H9 (cell line): ENCODE data around the gene C13orf42. TPM values are rescaled to one million over a fixed set of nuclear protein-coding genes. Genes with fewer than 3 reads are reported as not detected.

ENCODE experiments used
- DNase-seq: peaks from one replicate; pipeline ENCODE4 v3.0.0-alpha.2; 2017
- H2AFZ ChIP-seq: one replicate; pipeline ENCODE4 v1.6.1; 2013; ENCODE audit warnings: mild to moderate bottlenecking, low read length, control low read depth, moderate library complexity
- H2AK5ac ChIP-seq: 2 replicates; pipeline ENCODE4 v1.6.1; 2013; ENCODE audit warnings: low read length, control low read depth, mixed read lengths; ENCODE audit not compliant: insufficient read length
- H2BK120ac ChIP-seq: one replicate; pipeline ENCODE4 v1.6.1; 2013; ENCODE audit warnings: low read depth, mild to moderate bottlenecking, low read length, control low read depth, inconsistent platforms; ENCODE audit not compliant: poor library complexity, severe bottlenecking
- H2BK12ac ChIP-seq: 2 replicates; pipeline ENCODE4 v1.6.1; 2013; ENCODE audit warnings: low read length, control low read depth, mixed read lengths, low read depth; ENCODE audit not compliant: insufficient read length
- H2BK15ac ChIP-seq: 2 replicates; pipeline ENCODE4 v1.6.1; 2013; ENCODE audit warnings: low read depth, low read length, control low read depth
- H2BK20ac ChIP-seq: one replicate; pipeline ENCODE4 v1.6.1; 2013; ENCODE audit warnings: low read depth, mild to moderate bottlenecking, low read length, control low read depth, inconsistent platforms; ENCODE audit not compliant: poor library complexity, severe bottlenecking
- H2BK5ac ChIP-seq: 2 replicates; pipeline ENCODE4 v1.6.1; 2013; ENCODE audit warnings: low read length, control low read depth, mixed read lengths; ENCODE audit not compliant: insufficient read length
- H3K14ac ChIP-seq: 2 replicates; pipeline ENCODE4 v1.6.1; 2013; ENCODE audit warnings: low read length, control low read depth; ENCODE audit not compliant: insufficient read depth
- H3K18ac ChIP-seq: 2 replicates; pipeline ENCODE4 v1.6.1; 2013; ENCODE audit warnings: low read depth, mild to moderate bottlenecking, mixed read lengths, low read length, control low read depth; ENCODE audit not compliant: insufficient read length
- H3K23ac ChIP-seq: 2 replicates; pipeline ENCODE4 v1.6.1; 2013; ENCODE audit warnings: low read length, control low read depth, mixed read lengths, low read depth; ENCODE audit not compliant: insufficient read length
- H3K23me2 ChIP-seq: 2 replicates; pipeline ENCODE4 v1.6.1; 2013; ENCODE audit warnings: low read depth, mild to moderate bottlenecking, mixed read lengths, low read length, control low read depth; ENCODE audit not compliant: insufficient read length, poor library complexity, severe bottlenecking
- H3K27ac ChIP-seq: 2 replicates; pipeline ENCODE4 v1.5.1; 2013; ENCODE audit warnings: low read length, control low read depth, mixed read lengths, low read depth; ENCODE audit not compliant: insufficient read length
- H3K27me3 ChIP-seq: 2 replicates; pipeline ENCODE4 v1.6.1; 2013; ENCODE audit warnings: low read length, control low read depth, inconsistent platforms; ENCODE audit not compliant: insufficient read depth
- H3K4ac ChIP-seq: 2 replicates; pipeline ENCODE4 v1.6.1; 2013; ENCODE audit warnings: low read depth, mild to moderate bottlenecking, control low read depth, inconsistent platforms, low read length, moderate library complexity
- H3K4me1 ChIP-seq: 2 replicates; pipeline ENCODE4 v1.6.1; 2013; ENCODE audit warnings: low read length, control low read depth, inconsistent platforms; ENCODE audit not compliant: insufficient read depth
- H3K4me2 ChIP-seq: 2 replicates; pipeline ENCODE4 v1.6.1; 2013; ENCODE audit warnings: low read length, control low read depth, mixed read lengths; ENCODE audit not compliant: insufficient read length, insufficient read depth
- H3K56ac ChIP-seq: 2 replicates; pipeline ENCODE4 v1.6.1; 2013; ENCODE audit warnings: low read depth, mild to moderate bottlenecking, mixed read lengths, low read length, control low read depth; ENCODE audit not compliant: insufficient read length
- H3K79me1 ChIP-seq: 2 replicates; pipeline ENCODE4 v1.6.1; 2013; ENCODE audit warnings: low read depth, mild to moderate bottlenecking, moderate library complexity, low read length, control low read depth, inconsistent platforms; ENCODE audit not compliant: insufficient read depth, poor library complexity, severe bottlenecking
- H3K79me2 ChIP-seq: 2 replicates; pipeline ENCODE4 v1.6.1; 2013; ENCODE audit warnings: low read length, control low read depth, inconsistent platforms; ENCODE audit not compliant: insufficient read depth
- H3K9ac ChIP-seq: 2 replicates; pipeline ENCODE4 v1.6.1; 2013; ENCODE audit warnings: low read length, control low read depth, mixed read lengths; ENCODE audit not compliant: insufficient read length; ENCODE audit errors: extremely low read depth
- H3K9me3 ChIP-seq: one replicate; pipeline ENCODE4 v1.6.1; 2013; ENCODE audit warnings: low read depth, low read length, inconsistent platforms; ENCODE audit not compliant: control insufficient read depth
- H3T11ph ChIP-seq: one replicate; pipeline ENCODE4 v1.6.1; 2013; ENCODE audit warnings: mild to moderate bottlenecking, low read length, control low read depth, inconsistent platforms
- H4K20me1 ChIP-seq: one replicate; pipeline ENCODE4 v1.6.1; 2013; ENCODE audit not compliant: control insufficient read depth, insufficient read length, insufficient read depth
- H4K5ac ChIP-seq: 2 replicates; pipeline ENCODE4 v1.6.1; 2013; ENCODE audit warnings: low read depth, mild to moderate bottlenecking, mixed read lengths, low read length, control low read depth; ENCODE audit not compliant: insufficient read length
- H4K8ac ChIP-seq: replicated peaks from 2 replicates; pipeline ENCODE4 v1.6.1; 2013; ENCODE audit warnings: low read length, control low read depth, mixed read lengths, low read depth; ENCODE audit not compliant: insufficient read length
- H4K91ac ChIP-seq: 2 replicates; pipeline ENCODE4 v1.6.1; 2013; ENCODE audit warnings: low read depth, mild to moderate bottlenecking, moderate library complexity, mixed read lengths, low read length, control low read depth; ENCODE audit not compliant: insufficient read length
- H3K27ac Mint-ChIP-seq, 3 experiments: 2 replicates in 2 of 3; 3 replicates in 1 of 3; pipeline ENCODE4 v1.8.0; 2020 to 2021; ENCODE audit warnings: mixed read lengths in 3 of 3, mild to moderate bottlenecking in 1 of 3, moderate library complexity in 1 of 3
- H3K27me3 Mint-ChIP-seq: 2 replicates; pipeline ENCODE4 v1.8.0; 2021; ENCODE audit warnings: low read depth, mild to moderate bottlenecking, moderate library complexity, mixed read lengths
- H3K36me3 Mint-ChIP-seq, 3 experiments: 2 replicates in 2 of 3; 3 replicates in 1 of 3; pipeline ENCODE4 v1.8.0; 2020 to 2021; ENCODE audit warnings: low read depth in 3 of 3, mixed read lengths in 3 of 3; ENCODE audit not compliant: insufficient read depth in 1 of 3
- H3K4me1 Mint-ChIP-seq, 2 experiments: 2 replicates each; pipeline ENCODE4 v1.8.0; 2020; ENCODE audit warnings: mixed read lengths in 2 of 2
- H3K4me3 Mint-ChIP-seq, 2 experiments: 2 replicates in 1 of 2; 3 replicates in 1 of 2; pipeline ENCODE4 v1.8.0; 2020 to 2021; ENCODE audit warnings: mild to moderate bottlenecking in 2 of 2, mixed read lengths in 2 of 2, moderate library complexity in 1 of 2
- H3K9me3 Mint-ChIP-seq, 2 experiments: 2 replicates in 1 of 2; 3 replicates in 1 of 2; pipeline ENCODE4 v1.8.0; 2020; ENCODE audit warnings: mild to moderate bottlenecking in 2 of 2, mixed read lengths in 2 of 2, moderate library complexity in 1 of 2
- CTCF ChIP-seq: fragments of 200-600 bp; sonication (generic); conservative IDR thresholded peaks from 3 replicates; pipeline ENCODE4 v1.8.0; 2021; ENCODE audit warnings: antibody characterized with exemption, mild to moderate bottlenecking
- WGBS: extraction: QIAGEN DNeasy Blood & Tissue Kit; methylation state at CpG from one replicate; pipeline ENCODE4 v1.1.7; 2013; ENCODE audit warnings: missing lambda C conversion rate, low lambda C conversion rate, mixed read lengths; ENCODE audit not compliant: insufficient read length; ENCODE audit errors: extremely low coverage; 5-methylcytosine and 5-hydroxymethylcytosine counted together
- total RNA-seq: library from RNA; stranded (reverse); gene quantifications from 2 replicates; pipeline ENCODE4 v1.2.1, GENCODE V29; 2021

C13orf42 gene
- total RNA-seq, 1 experiment from 2014 or later: 16.5 TPM

- H3K36me3 Mint-ChIP-seq: peaks cover 5 to 12% (median 10%) of the 10 kb centered on the region in 3 experiments
- no peak overlapping the region for H3K23ac ChIP-seq
- no peak overlapping the region for H3K56ac ChIP-seq
These were observed 39.6 kb downstream of the C13orf42 start for GRCh38 chr13:51071493-51071892.

More at GRCh38 chr13:51071493-51071892, 39.6 kb downstream of the C13orf42 start:
- no peak overlapping the region for H3T11ph ChIP-seq
- no peak overlapping the region for H2AK5ac ChIP-seq
- no peak overlapping the region for H4K5ac ChIP-seq
- H4K20me1 ChIP-seq: no peaks in the 10 kb centered on the region
- no peak overlapping the region for H3K27ac ChIP-seq
- no peak overlapping the region for H3K18ac ChIP-seq
- H3K79me1 ChIP-seq: no peaks in the 10 kb centered on the region
- H4K8ac ChIP-seq: no peak overlapping the region
- H4K91ac ChIP-seq: no peak overlapping the region
- peak; percentile 38 for DNase-seq
- H3K23me2 ChIP-seq: no peaks in the 10 kb centered on the region
- no peaks in the 10 kb centered on the region for H3K4me1 ChIP-seq
- no peak overlapping the region for H2BK120ac ChIP-seq
- H2BK15ac ChIP-seq: no peak overlapping the region
- Mint-ChIP-seq H3K9me3 (peaks cover 23% of the 10 kb centered on the region in 2 experiments), H3K27ac (no peak overlapping the region), H3K4me1 (peaks cover 11 to 18% of the 10 kb centered on the region in 2 experiments), H3K4me3 (no peak overlapping the region), H3K27me3 (peaks cover 11% of the 10 kb centered on the region)
- no peaks in the 10 kb centered on the region for H3K9me3 ChIP-seq
- H3K14ac ChIP-seq: no peak overlapping the region
- H3K79me2 ChIP-seq: no peaks in the 10 kb centered on the region
- no peak for TF ChIP-seq CTCF
- H2BK12ac ChIP-seq: no peak overlapping the region
- WGBS: no CpG with 5 or more reads among the region's 8 CpGs
- H2BK5ac ChIP-seq: no peak overlapping the region
- no peak overlapping the region for H3K4ac ChIP-seq
- no peak overlapping the region for H2BK20ac ChIP-seq
- H3K4me2 ChIP-seq: no peak overlapping the region
- H3K27me3 ChIP-seq: no peaks in the 10 kb centered on the region
- no peak overlapping the region for H2AFZ ChIP-seq
- H3K9ac ChIP-seq: no peak overlapping the region
